GM18909 (cell line): ENCODE data around the gene TMEM164.

Source experiments
- ATAC-seq: cut with Tn5 transposase; IDR thresholded peaks from one replicate; pipeline ENCODE4 v1.9.1; 2021; ENCODE audit warnings: mild to moderate bottlenecking; ENCODE audit not compliant: unreplicated experiment, poor library complexity

Gene TMEM164

DNA sequence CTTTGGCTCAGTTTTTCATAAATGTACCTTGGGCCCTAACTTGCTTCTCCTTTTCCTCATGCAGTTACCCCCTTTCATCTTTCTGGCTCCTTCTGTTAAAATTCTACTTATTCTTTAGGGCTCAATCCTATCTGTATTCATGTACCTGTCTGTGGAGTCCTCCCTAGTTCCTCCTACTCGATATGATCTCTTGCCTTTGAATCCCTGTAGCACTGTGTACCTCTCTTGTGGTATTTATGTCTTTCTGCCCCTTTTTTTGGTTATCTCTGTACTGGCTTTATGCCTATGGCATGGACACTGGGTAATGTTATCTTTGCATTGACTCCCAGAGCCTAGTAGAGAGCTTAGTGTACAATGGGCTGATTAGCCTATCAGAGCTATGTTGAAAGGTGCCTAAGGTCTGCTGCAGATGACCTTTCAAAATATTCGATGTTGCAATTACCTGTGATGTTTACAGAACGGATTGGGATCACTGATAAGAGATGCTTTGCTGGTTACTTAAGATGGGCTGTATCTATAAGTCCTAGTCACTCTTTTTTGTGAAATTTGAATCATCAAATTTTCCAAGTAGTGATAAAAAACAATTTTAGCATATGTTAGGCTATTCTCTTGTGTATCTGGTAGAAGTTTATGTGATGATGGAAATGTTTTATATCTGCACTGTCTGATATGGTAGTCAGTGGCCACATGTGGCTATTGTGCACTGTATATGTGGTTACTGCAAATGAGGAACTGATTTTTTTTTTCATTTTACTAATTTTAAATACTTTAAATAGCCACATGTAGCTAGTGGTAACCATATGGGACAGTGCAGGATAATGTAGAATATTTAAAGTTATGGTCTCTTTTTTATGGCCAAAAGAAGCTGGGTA lies 33.5 kb downstream of the TMEM164 start:
- no peak for ATAC-seq

DNA sequence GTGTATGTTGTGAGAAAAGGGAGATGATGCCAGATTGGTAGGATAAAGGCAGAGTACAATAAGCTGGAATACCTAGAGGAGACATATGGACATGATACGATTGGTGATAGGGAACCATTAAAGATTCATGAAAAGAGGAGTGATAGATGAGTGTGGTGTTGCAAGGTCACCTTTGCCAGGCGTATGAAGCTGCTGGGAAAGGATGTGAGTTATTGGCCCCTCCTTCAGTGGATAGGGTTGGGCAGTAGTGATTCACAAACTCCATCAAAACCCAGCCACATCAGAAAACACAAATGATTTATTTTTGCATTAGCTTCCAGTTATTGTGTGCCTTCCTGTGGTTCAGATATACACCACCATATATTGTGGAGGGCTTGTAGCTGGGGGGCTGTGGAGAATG lies 34.3 kb downstream of the TMEM164 start:
- ATAC-seq = no peak

DNA sequence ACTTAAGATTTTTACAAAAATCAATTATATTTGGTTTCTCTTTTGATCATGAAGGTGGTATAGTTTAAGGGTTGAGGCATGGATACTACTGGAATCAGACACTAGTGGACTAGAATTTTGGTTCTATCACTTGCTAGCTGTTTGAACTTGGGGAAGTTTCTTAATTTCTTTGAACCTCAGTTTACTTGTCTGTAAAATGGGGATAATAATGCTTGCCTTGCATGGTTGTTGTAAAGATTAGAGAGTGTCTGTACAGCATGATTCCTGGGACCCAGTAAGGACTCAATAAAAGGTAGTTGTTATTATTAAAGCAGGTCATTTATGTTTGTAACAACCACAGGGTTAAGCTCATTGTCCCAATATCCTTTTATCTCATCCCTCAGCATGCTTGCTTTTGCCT lies 36.0 kb downstream of the TMEM164 start:
- ATAC-seq = no peak

DNA sequence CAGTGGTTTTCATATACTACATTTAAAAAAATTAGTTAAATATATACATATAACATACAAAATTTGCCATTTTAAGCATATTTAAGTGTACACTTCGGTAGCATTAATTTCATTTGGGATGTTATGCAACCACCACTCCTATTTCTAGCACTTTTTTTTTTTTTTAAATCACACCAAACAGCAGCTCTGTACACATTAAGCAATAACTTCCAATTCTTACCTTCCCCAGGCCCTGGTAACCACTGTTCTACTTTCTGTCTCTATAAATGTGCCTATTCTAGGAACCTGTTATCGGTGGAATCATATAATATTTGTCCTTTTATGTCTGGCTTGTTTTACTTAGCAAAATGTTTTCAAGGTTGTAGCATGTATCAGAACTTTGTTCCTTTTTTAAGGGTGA lies 39.1 kb downstream of the TMEM164 start:
- ATAC-seq = no peak

DNA sequence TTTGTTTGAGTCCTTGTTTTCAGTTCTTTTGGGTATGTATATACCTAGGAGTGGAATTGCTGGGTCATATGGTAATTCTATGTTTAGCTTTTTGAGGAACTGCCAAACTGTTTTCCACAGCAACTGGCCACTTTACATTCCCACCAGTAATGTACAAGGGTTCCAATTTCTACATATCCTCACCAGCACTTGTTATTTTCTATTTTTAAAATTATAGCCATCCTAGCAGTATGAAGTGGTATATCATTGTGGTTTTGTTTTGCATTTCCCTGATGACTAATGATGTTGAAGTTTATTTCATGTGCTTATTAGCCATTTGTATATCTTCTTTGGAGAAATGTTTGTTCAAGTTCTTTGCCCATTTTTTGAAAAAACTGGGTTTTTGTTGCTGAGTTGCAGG lies 39.6 kb downstream of the TMEM164 start:
- no peak for ATAC-seq

DNA sequence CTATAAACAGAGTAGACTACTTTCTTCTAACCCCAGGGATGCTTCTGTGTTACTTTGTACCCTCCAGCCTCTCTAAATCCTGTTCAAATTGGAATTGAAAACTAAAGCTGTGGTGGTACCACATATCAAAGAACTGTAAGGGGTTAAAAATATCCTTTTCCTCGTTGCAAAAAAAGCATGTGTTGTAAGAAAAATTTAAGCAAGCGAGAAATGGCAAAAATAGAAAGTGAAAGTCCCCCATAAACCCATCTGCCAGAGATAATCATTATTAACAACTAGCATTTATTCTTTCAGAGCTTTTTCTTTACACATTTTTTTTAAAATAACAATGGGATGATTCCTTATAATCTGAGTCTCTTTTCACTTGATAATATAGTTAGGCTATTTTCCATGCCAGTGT lies 40.6 kb downstream of the TMEM164 start:
- ATAC-seq = no peak

DNA sequence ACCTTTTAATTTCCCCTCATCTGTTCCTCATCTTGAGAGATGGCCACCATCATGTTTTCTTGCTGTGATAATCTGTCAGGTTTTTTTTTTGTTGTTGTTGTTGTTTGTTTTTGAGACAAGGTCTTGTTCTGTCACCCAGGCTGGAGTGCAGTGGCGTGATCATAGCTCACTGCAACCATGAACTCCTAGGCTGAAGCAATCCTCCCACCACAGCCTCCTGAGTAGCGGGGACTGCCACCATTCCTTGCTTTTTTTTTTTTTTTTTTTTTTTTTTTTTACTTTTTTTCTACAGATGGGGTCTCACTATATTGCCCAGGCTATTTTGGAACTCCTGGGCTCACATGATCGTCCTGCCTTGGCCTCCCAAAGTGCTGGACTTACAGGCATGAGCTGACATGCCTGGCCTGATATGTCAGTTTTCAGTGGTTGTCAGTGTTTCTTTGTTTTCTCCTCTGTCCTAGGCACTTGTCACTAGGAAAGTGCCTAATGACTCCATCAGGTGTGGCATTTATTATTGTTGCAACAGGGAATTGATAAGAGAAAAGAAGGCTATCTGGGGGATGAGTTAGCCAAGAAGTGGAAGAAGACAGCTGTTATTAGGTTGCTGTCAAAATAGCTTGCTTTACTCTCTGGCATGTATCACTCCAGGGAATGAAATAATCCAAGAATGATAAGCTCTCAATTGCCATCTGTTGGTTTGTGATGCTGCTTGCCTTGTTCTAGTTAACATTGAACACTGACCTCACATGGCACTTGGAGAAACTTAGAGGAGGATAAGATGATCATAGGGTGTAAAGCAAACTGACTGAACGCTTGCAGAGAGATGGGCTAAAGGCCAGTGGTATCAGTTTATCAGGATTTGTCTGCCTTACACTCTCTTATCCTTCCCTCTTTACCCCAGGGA lies 41.7 kb downstream of the TMEM164 start:
- no peak for ATAC-seq

DNA sequence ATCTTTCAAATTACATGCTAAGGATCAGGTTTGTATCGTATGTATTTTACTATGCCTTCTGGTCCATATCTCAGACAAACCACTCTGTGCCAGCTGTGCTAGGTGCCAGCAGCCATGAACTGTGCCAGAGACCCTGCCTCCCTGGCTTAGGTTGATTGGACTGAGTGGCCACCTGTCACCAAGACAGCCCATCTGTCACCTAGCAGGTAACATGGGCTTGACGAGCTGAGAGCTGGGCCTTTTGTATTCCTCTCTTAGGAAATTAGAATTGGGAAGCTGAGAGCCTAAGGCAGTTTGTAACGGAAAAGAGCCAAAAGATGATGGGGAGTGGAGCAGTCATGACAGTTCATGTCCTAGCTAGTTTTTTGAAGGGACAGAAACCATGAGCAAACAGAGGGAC lies 42.5 kb downstream of the TMEM164 start:
- no peak for ATAC-seq

DNA sequence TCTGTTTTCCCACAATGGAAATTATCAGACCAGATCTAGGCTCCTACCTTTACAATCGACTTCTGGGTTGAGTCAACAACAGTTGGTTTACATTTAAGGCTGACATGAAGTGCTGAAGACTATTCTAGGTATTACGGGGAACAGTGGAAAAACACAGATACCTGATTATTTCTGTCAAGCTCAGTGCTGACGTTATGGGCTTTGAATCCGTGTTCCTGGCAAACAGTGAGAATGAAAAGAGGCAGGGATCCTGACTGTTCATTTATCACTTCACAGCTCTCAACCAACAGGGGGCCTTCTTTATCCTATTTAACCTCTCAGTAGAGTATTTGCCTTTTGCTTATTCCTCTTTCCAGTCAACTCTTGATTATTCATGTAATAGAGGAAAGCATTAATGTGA lies 43.1 kb downstream of the TMEM164 start:
- ATAC-seq = no peak

DNA sequence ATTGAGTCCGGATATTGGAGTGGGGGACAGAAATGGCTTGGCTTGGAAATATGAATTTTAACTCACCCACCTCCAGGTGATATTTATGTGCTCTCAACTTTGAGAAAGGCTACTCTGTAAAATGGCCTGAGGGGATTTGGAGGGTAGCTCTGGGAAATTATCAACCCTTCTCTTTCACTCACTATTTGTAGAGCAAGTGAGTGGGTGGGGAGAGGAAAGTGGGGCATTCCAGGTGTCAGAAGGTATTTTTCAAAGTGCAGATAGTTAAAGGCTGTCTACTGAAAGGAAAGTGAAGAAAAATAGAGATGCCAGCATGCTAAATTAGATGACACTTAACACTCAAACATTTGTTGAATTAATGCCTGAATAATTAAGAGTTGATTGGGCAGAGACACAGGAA lies 44.1 kb downstream of the TMEM164 start:
- no peak for ATAC-seq

DNA sequence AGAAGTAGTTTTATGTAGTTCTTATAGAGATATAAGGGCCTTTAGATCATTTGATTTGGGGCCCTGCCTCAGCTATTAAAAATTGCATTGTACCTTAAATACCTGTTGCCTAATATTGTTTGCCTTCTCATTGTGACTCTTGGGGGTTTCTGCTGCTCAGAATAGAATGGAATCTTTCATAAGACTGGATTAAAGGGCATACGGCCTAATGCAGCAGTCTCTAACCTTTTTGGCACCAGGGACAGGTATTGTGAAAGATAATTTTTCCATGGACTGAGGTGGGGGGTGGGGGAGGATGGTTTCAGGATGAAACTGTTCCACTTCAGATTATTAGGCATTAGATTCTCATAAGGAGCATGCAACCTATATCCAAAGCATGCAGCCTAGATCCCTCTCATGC lies 46.2 kb downstream of the TMEM164 start:
- ATAC-seq = no peak

DNA sequence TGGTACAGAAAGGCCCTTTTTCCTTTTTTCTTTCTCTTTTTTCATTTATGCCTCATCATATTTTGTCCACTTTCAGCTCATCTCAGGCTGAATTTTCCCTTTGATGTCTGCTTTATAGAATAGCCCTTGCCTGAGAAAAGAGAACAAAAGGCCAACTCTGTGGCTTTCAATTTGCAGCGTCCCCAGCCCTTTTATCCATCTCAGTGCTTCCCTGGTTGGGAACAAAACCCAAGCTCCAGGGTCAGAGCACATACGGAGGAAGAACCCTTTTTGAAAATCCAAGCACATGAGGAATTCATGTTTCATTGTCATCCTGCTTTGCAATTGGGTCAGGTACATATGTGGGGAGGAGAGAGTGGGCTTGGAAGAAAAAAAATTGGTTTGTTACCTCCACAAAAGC lies 47.5 kb downstream of the TMEM164 start:
- ATAC-seq = no peak

DNA sequence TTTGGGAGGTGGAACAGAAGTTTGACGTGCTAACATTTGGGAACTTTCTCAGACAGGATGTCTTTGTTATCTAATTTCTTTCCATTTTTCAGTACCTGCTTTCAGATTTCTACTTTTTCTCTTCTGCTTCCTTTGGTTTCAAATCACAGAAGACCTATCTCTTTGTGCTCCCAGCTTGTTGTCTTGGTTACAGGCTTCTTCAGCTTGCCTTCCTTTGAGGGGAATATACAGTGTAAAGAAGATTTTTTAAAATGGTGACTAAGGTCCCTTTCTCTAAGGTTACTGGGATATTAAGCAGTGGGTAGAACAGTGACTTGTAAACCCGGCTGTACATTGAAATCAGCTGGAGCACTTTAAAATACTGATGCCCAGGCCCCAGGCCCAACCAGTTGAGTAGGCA lies 48.0 kb downstream of the TMEM164 start:
- ATAC-seq = no peak

DNA sequence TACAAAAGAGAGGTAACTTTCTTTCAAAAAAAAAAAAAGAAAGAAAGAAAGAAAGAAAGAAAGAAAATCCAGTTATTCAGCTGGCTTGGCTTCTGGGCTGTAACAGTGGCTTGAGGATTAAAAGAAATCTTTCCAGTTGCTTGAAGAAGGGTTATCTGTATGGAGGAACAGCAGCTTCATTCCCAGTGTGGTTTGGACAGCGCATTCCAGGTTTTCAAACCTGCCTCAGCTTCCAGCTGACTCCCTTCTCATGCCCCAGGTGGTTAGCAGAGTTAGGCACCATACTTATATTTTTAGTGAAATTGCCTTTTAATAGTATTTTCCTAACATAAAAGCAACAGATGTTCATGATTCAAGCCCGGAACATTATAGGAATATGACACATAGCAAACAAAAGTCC lies 48.6 kb downstream of the TMEM164 start:
- no peak for ATAC-seq

DNA sequence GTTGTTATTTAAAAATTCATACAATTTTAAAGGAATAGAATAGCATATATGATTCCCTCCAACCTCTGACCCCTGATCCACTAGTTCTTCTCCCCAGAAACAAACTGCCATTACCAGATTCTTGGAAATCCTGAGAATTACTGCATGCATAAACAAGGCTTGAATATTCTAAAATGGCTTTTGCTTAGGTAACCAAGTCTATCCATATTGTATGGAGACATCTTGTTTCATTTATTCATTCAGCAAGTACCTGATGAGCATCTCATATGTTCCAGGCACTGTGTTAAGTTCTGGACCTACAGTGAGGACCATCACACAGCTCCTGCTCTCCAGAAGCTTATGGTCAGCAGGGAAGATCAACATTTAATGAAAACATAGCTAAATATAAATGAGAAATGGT lies 49.4 kb downstream of the TMEM164 start:
- ATAC-seq = no peak

DNA sequence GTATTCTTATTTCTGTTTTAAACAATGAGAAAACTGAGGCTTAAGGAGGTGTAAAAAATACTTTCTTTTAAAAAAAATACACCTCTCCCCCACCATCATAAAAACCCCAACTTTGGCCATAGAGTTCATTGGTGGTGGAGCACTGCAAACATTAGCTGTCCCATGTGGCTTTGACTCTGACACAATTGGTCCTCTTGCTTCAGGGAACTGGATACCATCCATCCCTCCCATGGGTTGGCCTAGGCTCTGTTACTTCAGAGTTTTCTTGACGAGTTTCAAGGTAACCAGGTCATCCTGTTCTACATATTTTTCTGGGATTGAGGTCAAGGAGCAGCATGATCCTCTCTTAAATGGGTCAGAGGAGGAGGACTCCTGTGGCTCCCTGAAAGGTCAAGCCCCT lies 50.5 kb downstream of the TMEM164 start:
- ATAC-seq = no peak

DNA sequence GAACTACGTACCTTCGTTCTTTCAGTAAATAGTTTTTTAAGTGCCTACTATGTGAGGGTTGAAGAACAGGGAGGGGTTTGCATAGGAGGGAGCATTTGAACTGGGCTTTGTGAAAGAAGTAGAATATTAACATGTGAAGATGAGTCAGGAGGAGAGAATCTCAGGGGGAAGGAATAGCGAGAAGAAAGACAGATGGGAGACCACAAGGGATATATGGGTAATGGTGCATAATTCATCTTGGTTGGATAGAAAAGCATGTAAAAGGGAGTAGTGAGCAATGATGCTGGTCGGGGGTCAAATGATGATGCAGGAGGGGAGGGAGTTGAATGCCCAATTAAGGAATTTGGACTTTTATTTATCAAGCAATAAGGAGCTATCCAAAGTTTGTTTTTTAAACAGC lies 52.7 kb downstream of the TMEM164 start:
- ATAC-seq = no peak

DNA sequence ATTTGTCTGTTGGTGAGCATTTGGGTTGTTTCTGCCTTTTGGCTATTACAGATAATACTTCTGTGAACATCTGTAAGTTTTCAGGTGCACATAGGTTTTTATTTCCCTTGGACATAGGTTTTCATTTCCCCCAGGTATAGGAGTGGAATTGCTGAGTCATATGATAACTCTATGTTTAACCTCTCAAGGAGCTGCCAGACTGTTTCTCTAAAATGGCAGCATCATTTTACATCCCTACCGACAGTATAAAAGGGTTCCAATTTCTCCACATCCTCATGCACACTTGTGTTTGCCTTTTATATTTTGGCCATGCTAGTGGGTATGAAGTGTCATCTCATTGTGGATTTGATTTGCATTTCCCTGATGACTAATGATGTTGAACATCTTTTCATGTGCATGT lies 53.5 kb downstream of the TMEM164 start:
- ATAC-seq = no peak

DNA sequence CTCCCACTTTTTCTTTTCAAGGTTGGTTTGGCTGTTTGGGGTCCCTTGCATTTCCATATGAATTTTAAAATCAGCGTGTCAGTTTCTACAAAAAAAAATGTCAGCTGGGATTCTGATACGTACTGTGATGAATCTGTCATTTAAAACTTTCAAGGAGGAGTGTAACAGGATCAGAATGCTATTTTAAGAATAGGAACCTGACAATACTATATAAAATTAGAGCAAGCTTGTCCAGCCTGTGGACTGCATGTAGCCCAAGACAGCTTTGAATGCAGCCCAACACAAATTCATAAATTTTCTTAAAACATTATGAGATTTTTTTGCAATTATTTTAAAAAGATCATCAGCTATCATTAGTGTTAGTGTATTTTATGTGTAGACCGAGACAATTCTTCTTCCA lies 56.5 kb downstream of the TMEM164 start:
- no peak for ATAC-seq

DNA sequence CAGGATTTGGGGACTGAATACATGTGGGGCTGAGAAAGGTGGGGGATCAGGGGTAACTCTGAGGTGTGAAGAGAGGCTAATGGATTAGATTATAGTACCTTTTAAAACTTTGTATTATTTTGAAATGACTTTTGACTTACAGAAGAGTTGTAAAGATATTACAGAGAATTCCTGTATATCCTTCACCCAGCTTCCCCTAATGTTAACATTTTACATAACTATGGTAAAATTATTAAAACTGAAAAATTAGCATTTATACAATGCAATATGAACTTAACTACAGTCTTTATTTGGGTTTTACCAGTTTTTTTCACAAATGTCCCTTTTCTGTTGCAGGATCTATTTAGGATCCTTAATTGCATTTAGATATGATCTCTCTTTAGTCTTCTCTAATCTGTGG lies 57.4 kb downstream of the TMEM164 start:
- ATAC-seq = no peak

DNA sequence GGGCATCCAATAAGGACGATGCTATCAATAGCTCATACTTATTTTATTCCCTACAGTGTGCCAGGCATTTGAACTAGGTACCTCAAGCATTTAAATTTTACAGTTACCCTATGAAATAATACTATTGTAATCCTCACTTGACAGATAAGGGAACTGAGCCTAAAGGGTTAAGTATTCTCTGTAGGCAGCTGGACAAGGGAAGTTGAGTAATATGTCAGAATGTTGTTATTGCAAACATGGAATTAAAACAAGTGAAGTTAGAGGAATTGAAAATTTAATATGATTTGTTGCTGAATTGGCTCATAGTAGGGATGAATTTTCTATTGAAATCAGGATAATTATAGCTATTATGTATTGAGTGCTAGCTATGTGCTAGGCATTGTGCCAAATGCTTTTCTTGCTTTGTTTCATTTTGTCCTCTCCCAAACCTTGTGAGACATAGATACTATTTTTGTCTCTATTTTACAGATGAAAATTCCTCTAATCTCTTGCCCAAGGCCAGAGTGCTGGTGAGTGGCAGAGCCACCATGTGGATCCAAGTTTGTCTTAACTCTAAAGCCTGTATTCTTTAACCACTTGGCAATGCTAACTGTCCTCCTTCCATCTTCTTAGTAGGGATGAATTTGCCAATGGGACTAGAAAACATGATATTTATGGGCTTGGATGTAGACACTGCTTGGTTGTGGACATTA lies 58.1 kb downstream of the TMEM164 start:
- no peak for ATAC-seq
